Lung (tissue), 12 donors: Measurements from ENCODE around the gene TEDC1. TPM values are rescaled to one million over a fixed set of nuclear protein-coding genes. Genes with fewer than 3 reads are reported as not detected.

Experiments used
- ATAC-seq: fragments of 200-7000 bp; cut with Tn5 transposase; one replicate; pipeline ENCODE4 v1.9.1; 2020; ENCODE audit warnings: moderate number of reproducible peaks; ENCODE audit not compliant: insufficient read depth, low FRiP score
- DNase-seq, 3 donors: peaks; one replicate each; pipeline ENCODE4 v3.0.0-alpha.2; 2013 to 2017
- H3K27ac ChIP-seq, 2 donors: one replicate each; pipeline ENCODE4 v1.5.1; 2013; ENCODE audit warnings: mild to moderate bottlenecking in 2 of 2, moderate library complexity in 2 of 2, control low read depth in 1 of 2, inconsistent platforms in 1 of 2, low read depth in 1 of 2, low read length in 1 of 2
- H3K27me3 ChIP-seq, 3 donors: one replicate each; pipeline ENCODE4 v1.5.1; 2013; ENCODE audit warnings: low read length in 2 of 3; ENCODE audit not compliant: control insufficient read depth in 3 of 3, insufficient read depth in 3 of 3
- H3K36me3 ChIP-seq, 4 donors: one replicate each; pipeline ENCODE4 v1.5.1; 2013; ENCODE audit warnings: low read length in 4 of 4, mild to moderate bottlenecking in 1 of 4, moderate library complexity in 1 of 4; ENCODE audit not compliant: control insufficient read depth in 4 of 4, insufficient read depth in 4 of 4
- H3K4me1 ChIP-seq, 5 donors: one replicate each; pipeline ENCODE4 v1.5.1; 2013; ENCODE audit warnings: low read length in 5 of 5, mild to moderate bottlenecking in 2 of 5, moderate library complexity in 1 of 5; ENCODE audit not compliant: control insufficient read depth in 5 of 5, insufficient read depth in 5 of 5
- H3K4me3 ChIP-seq: one replicate; pipeline ENCODE4 v1.5.1; 2013; ENCODE audit warnings: mild to moderate bottlenecking, control low read depth, moderate library complexity
- H3K9ac ChIP-seq, 2 donors: one replicate each; pipeline ENCODE4 v1.5.1; 2013; ENCODE audit warnings: low read length in 2 of 2, control low read depth in 1 of 2; ENCODE audit not compliant: insufficient read depth in 1 of 2
- H3K9me3 ChIP-seq, 4 donors: one replicate each; pipeline ENCODE4 v1.5.1; 2013; ENCODE audit warnings: low read length in 3 of 4, mild to moderate bottlenecking in 1 of 4, moderate library complexity in 1 of 4; ENCODE audit not compliant: control insufficient read depth in 4 of 4, insufficient read depth in 3 of 4
- CTCF ChIP-seq: IDR thresholded peaks from 2 replicates; pipeline ENCODE4 v1.5.1; 2012; ENCODE audit warnings: mild to moderate bottlenecking; ENCODE audit errors: control extremely low read depth, extremely low read depth
- WGBS, 2 donors: extraction: QIAGEN DNeasy Blood & Tissue Kit; methylation state at CpG; one replicate each; pipeline ENCODE4 v1.1.7; 2013; 5-methylcytosine and 5-hydroxymethylcytosine counted together
- polyA plus RNA-seq, 2 donors: library from polyadenylated mRNA; stranded (reverse); fragments of 200-250 nt; gene quantifications; one replicate each; pipeline ENCODE4 v1.2.1, GENCODE V29; 2013
- total RNA-seq, 2 donors: library from RNA; depleted of rRNA in 1 of 2; stranded (reverse); fragments of >200 nt in 1 of 2; gene quantifications; one replicate each; pipeline ENCODE4 v1.2.1, GENCODE V29; 2014 to 2021
- donor health status: control.
- donor health status: control.
- donor health status: Bipolar disorder and iron deficiency.
- donor health status: healthy.
- donor health status: DM: yes; HTN: yes; CAD: no.

The TEDC1 gene
- total and polyA plus RNA-seq, 4 donors = 5.8 to 20.8 (median 14.4) TPM

- H3K27me3 ChIP-seq = peaks cover 0 to 6% (median 0%) of the 10 kb centered on the region in 3 donors
- H3K9ac ChIP-seq = no peak overlapping the region
- H3K36me3 ChIP-seq = no peaks in the 10 kb centered on the region
- peak overlapping the region; percentile 11 for H3K4me3 ChIP-seq
- no peak for TF ChIP-seq CTCF
- WGBS, 2 donors = 1 to 2% methylated on average over 24 to 48 of the region's 48 CpGs
- ATAC-seq (no peak), DNase-seq (peak in 1 of 3 donors; percentile 24)
- peaks cover 0 to under 1% (median 0%) of the 10 kb centered on the region in 4 donors for H3K9me3 ChIP-seq
- no peak overlapping the region for H3K27ac ChIP-seq
- peaks cover 0 to 22% (median 6%) of the 10 kb centered on the region in 5 donors for H3K4me1 ChIP-seq
Measured at GRCh38 chr14:105526776-105527380, 35.8 kb downstream of the TEDC1 start.

GRCh38 chr14:105527381-105527825 lies 36.4 kb downstream of the TEDC1 start:
- Histone ChIP-seq H3K9ac (no peak overlapping the region), H3K36me3 (no peaks in the 10 kb centered on the region), H3K4me3 (no peak overlapping the region), H3K9me3 (peaks cover 0 to 3% (median 0%) of the 10 kb centered on the region in 4 donors), H3K27me3 (peaks cover 0 to 6% (median 0%) of the 10 kb centered on the region in 3 donors), H3K4me1 (peaks cover 0 to 22% (median 6%) of the 10 kb centered on the region in 5 donors), H3K27ac (no peak overlapping the region)
- DNase-seq (peak in 1 of 3 donors; percentile 24), ATAC-seq (no peak)
- no peak for TF ChIP-seq CTCF
- 32 to 35% methylated on average over 23 of the region's 23 CpGs for WGBS, 2 donors

- Histone ChIP-seq H3K27ac (peak overlapping the region in 1 of 2 donors; percentile 39), H3K9me3 (peaks cover 0 to 3% (median 0%) of the 10 kb centered on the region in 4 donors), H3K9ac (peak overlapping the region in 1 of 2 donors; percentile 37), H3K36me3 (no peaks in the 10 kb centered on the region), H3K27me3 (peaks cover 0 to 6% (median 0%) of the 10 kb centered on the region in 3 donors), H3K4me1 (peaks cover 0 to 22% (median 6%) of the 10 kb centered on the region in 5 donors), H3K4me3 (peak overlapping the region; percentile 30)
- TF ChIP-seq CTCF = peak; percentile 94
- peak; percentile 86 for ATAC-seq
- WGBS, 2 donors = 7 to 8% methylated on average over 65 to 67 of the region's 67 CpGs
- DNase-seq = peak; percentile 85 to 89 (median 85)
Measured at GRCh38 chr14:105527826-105528585, 37.0 kb downstream of the TEDC1 start.
